Endothelial cell (in vitro differentiated cells): ENCODE data around the gene MACROD2. TPM values are rescaled to one million over a fixed set of nuclear protein-coding genes. Genes with fewer than 3 reads are reported as not detected.

Experiments
- DNase-seq: peaks from one replicate; pipeline ENCODE4 v3.0.0; 2021; ENCODE audit warnings: low spot score
- H3K27ac Mint-ChIP-seq: one replicate; pipeline ENCODE4 v1.8.0; 2021; ENCODE audit warnings: mixed read lengths, inconsistent platforms; ENCODE audit not compliant: unreplicated experiment
- H3K27me3 Mint-ChIP-seq: one replicate; pipeline ENCODE4 v1.8.0; 2021; ENCODE audit warnings: mild to moderate bottlenecking, moderate library complexity, mixed read lengths, inconsistent platforms; ENCODE audit not compliant: unreplicated experiment
- H3K36me3 Mint-ChIP-seq: one replicate; pipeline ENCODE4 v1.8.0; 2021; ENCODE audit warnings: mild to moderate bottlenecking, low read depth, mixed read lengths, inconsistent platforms; ENCODE audit not compliant: unreplicated experiment
- H3K4me1 Mint-ChIP-seq: one replicate; pipeline ENCODE4 v1.8.0; 2021; ENCODE audit warnings: mild to moderate bottlenecking, mixed read lengths, inconsistent platforms; ENCODE audit not compliant: unreplicated experiment
- H3K4me3 Mint-ChIP-seq: one replicate; pipeline ENCODE4 v1.8.0; 2021; ENCODE audit warnings: mild to moderate bottlenecking, mixed read lengths, inconsistent platforms; ENCODE audit not compliant: unreplicated experiment
- H3K9me3 Mint-ChIP-seq: one replicate; pipeline ENCODE4 v1.8.0; 2021; ENCODE audit warnings: mixed read lengths, inconsistent platforms; ENCODE audit not compliant: unreplicated experiment
- CTCF ChIP-seq: fragments of 200-600 bp; sonication (generic); IDR thresholded peaks from one replicate; pipeline ENCODE4 v1.5.0; 2021; ENCODE audit warnings: antibody characterized with exemption; ENCODE audit not compliant: unreplicated experiment
- total RNA-seq: library from RNA; stranded (reverse); fragmentation: NEBNext Ultra II Directional; extraction: Animal tissue kit (Norgen Biotek cat#: 25700); gene quantifications from one replicate; pipeline ENCODE4 v1.2.1, GENCODE V29; 2021; ENCODE audit not compliant: unreplicated experiment

The MACROD2 gene
- total RNA-seq, 1 donor from 2014 or later, result 6.4 TPM

- no peak for DNase-seq
- no peak overlapping the region for H3K4me3 Mint-ChIP-seq
- H3K4me1 Mint-ChIP-seq, result no peaks in the 10 kb centered on the region
- no peaks in the 10 kb centered on the region for H3K27me3 Mint-ChIP-seq
- H3K9me3 Mint-ChIP-seq, result no peaks in the 10 kb centered on the region
- no peak for TF ChIP-seq CTCF
- H3K36me3 Mint-ChIP-seq, result no peaks in the 10 kb centered on the region
- no peak overlapping the region for H3K27ac Mint-ChIP-seq
Measured at GRCh38 chr20:15199698-15200097, 1204.4 kb downstream of the MACROD2 start.

- no peak overlapping the region for H3K4me3 Mint-ChIP-seq
- TF ChIP-seq CTCF, result no peak
- H3K27me3 Mint-ChIP-seq, result no peaks in the 10 kb centered on the region
- H3K9me3 Mint-ChIP-seq, result no peaks in the 10 kb centered on the region
- DNase-seq, result no peak
- H3K36me3 Mint-ChIP-seq, result no peaks in the 10 kb centered on the region
- no peaks in the 10 kb centered on the region for H3K4me1 Mint-ChIP-seq
- no peak overlapping the region for H3K27ac Mint-ChIP-seq
Measured at GRCh38 chr20:15200147-15200565, 1204.8 kb downstream of the MACROD2 start.

- H3K4me1 Mint-ChIP-seq, result no peaks in the 10 kb centered on the region
- no peak overlapping the region for H3K27ac Mint-ChIP-seq
Measured at GRCh38 chr20:15201602-15202001, 1206.3 kb downstream of the MACROD2 start.

GRCh38 chr20:15204234-15204633 lies 1208.9 kb downstream of the MACROD2 start:
- Mint-ChIP-seq H3K27me3 (no peaks in the 10 kb centered on the region), H3K4me1 (no peaks in the 10 kb centered on the region), H3K27ac (no peak overlapping the region), H3K9me3 (no peaks in the 10 kb centered on the region), H3K4me3 (no peak overlapping the region), H3K36me3 (no peaks in the 10 kb centered on the region)
- no peak for TF ChIP-seq CTCF
- no peak for DNase-seq

More at GRCh38 chr20:15201602-15202001, 1206.3 kb downstream of the MACROD2 start:
- no peaks in the 10 kb centered on the region for H3K36me3 Mint-ChIP-seq
- no peak for TF ChIP-seq CTCF
- H3K4me3 Mint-ChIP-seq, result no peak overlapping the region
- H3K9me3 Mint-ChIP-seq, result no peaks in the 10 kb centered on the region
- no peaks in the 10 kb centered on the region for H3K27me3 Mint-ChIP-seq
- DNase-seq, result no peak

GRCh38 chr20:15205028-15205427 lies 1209.7 kb downstream of the MACROD2 start:
- H3K9me3 Mint-ChIP-seq, result no peaks in the 10 kb centered on the region
- TF ChIP-seq CTCF, result no peak
- no peak for DNase-seq
- H3K27me3 Mint-ChIP-seq, result no peaks in the 10 kb centered on the region
- no peaks in the 10 kb centered on the region for H3K36me3 Mint-ChIP-seq
- H3K27ac Mint-ChIP-seq, result no peak overlapping the region
- H3K4me3 Mint-ChIP-seq, result no peak overlapping the region
- no peaks in the 10 kb centered on the region for H3K4me1 Mint-ChIP-seq
